Astrocyte of the spinal cord (primary cell): ENCODE data around the gene PSTK.

Experiments used
- DNase-seq: peaks from one replicate; pipeline ENCODE4 v3.0.0; 2011; ENCODE audit warnings: low read depth, low spot score
- H3K4me3 ChIP-seq: 2 replicates; pipeline ENCODE4 v1.5.1; 2011; ENCODE audit warnings: low read depth, mild to moderate bottlenecking, low read length, moderate library complexity
- CTCF ChIP-seq: IDR thresholded peaks from 2 replicates; pipeline ENCODE4 v1.5.1; 2012; ENCODE audit warnings: low read depth, mild to moderate bottlenecking, low read length, inconsistent platforms
- in situ Hi-C: cut with HindIII; loops from 2 replicates; pipeline ENCODE4 v1.10.0; 2017; ENCODE audit warnings: low sequenced_read_pairs

PSTK gene

GRCh38 chr10:122990278-122990677 lies 10.1 kb downstream of the PSTK start:
- TF ChIP-seq CTCF, result no peak
- in situ Hi-C loops, result no loop called here
- no peak overlapping the region for H3K4me3 ChIP-seq
- no peak for DNase-seq

- no peak overlapping the region for H3K4me3 ChIP-seq
- no peak for TF ChIP-seq CTCF
- DNase-seq, result no peak
- in situ Hi-C loops, result no loop called here
These were observed 11.9 kb downstream of the PSTK start for GRCh38 chr10:122992031-122992585.

- TF ChIP-seq CTCF, result no peak
- in situ Hi-C loops, result no loop called here
- DNase-seq, result no peak
- H3K4me3 ChIP-seq, result no peak overlapping the region
These were observed 13.7 kb downstream of the PSTK start for GRCh38 chr10:122993797-122994336.

- in situ Hi-C loops, result no loop called here
- H3K4me3 ChIP-seq, result no peak overlapping the region
- DNase-seq, result no peak
- TF ChIP-seq CTCF, result no peak
These were observed 15.7 kb downstream of the PSTK start for GRCh38 chr10:122995936-122996335.

- TF ChIP-seq CTCF, result no peak
- in situ Hi-C loops, result no loop called here
- no peak overlapping the region for H3K4me3 ChIP-seq
- no peak for DNase-seq
These were observed 17.7 kb downstream of the PSTK start for GRCh38 chr10:122997864-122998263.

GRCh38 chr10:122998360-122998917 lies 18.2 kb downstream of the PSTK start:
- TF ChIP-seq CTCF, result no peak
- H3K4me3 ChIP-seq, result no peak overlapping the region
- in situ Hi-C loops, result no loop called here
- DNase-seq, result no peak
